ENCODE measurements around the gene AKT1S1. TPM values are rescaled to one million over a fixed set of nuclear protein-coding genes. Genes with fewer than 3 reads are reported as not detected.

The AKT1S1 gene
- total RNA-seq, 1 experiment from 2014 or later = 46.2 TPM

DNA sequence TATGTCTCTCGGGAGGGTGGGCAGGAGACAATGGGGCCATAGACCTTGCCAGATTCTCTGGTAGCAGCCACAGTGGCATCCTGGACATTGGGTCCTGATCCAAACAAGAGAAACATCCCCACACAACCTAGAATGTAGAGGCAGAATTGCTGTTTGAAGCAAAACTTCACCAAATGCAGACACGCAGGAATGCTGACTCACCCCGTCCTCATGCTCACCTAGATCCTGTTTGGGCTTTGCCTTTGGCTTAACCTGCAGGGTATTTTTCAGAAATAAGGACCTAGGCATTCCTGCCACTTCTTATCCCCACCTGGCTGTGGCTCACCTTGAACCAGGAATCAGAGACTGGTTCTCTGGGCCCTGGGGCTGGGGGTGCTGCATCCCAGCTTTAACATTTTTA lies 7.6 kb upstream of the AKT1S1 start:
- DNase-seq (ENCODE audit: low read depth) = no peak

DNA sequence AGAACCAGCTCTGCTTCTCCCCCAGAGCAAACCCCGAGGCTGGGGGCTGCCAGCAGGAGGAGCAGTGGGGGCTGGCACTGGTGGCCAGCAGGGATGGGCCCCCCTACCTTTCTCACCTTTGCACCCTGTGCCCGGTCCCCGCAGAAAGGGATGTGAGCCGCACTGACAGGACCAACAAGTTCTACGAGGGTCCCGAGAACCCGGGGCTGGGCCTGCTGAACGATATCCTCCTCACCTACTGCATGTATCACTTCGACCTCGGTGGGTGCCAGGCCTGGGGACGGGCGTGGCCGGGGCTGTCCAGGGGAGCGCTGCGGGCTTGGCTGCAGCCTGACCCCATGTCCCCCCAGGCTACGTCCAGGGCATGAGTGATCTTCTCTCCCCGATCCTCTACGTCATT lies 7.0 kb upstream of the AKT1S1 start:
- DNase-seq (ENCODE audit: low read depth) = no peak

DNA sequence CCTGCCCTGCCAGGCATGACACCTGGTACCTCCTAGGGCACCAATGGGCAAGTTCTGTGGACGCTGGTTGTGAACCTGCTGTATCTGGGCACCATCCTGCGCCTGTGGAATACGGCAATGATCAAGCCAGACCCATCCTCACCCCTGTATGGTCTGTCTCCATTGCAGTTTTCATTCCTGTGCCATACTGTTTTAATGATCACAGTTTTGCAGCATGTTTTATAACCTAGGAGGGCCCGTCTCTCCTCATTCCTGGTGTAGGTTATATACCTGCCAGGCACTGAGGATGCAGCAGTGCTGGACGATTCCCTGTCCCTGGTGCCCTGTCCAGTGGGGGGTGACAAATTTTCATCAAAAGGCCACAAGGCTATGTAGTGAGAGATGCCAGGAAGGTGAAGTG lies 5.9 kb upstream of the AKT1S1 start:
- DNase-seq (ENCODE audit: low read depth) = no peak

DNA sequence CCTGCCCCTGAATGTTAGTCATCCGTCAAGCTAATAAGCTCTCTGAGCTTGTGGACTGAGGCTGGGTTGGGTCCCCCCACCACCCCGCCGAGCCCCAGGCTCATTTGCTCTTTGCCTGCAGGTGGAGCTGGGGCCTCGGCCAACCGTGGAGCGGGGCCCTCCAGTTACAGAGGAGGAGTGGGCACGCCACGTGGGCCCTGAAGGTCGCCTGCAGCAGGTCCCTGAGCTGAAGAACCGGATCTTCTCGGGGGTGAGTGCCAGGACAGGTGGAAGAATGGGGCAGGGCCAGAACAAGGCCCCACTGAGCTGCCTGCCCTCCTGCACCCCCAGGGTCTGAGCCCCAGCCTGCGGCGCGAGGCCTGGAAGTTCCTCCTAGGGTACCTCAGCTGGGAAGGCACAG lies 5.5 kb upstream of the AKT1S1 start:
- no peak for DNase-seq (ENCODE audit: low read depth)

GRCh38 chr19:49881672-49882394 lies 4.7 kb upstream of the AKT1S1 start:
- no peak for DNase-seq (ENCODE audit: low read depth)

GRCh38 chr19:49881186-49881585 lies 4.0 kb upstream of the AKT1S1 start:
- DNase-seq (ENCODE audit: low read depth) = no peak

DNA sequence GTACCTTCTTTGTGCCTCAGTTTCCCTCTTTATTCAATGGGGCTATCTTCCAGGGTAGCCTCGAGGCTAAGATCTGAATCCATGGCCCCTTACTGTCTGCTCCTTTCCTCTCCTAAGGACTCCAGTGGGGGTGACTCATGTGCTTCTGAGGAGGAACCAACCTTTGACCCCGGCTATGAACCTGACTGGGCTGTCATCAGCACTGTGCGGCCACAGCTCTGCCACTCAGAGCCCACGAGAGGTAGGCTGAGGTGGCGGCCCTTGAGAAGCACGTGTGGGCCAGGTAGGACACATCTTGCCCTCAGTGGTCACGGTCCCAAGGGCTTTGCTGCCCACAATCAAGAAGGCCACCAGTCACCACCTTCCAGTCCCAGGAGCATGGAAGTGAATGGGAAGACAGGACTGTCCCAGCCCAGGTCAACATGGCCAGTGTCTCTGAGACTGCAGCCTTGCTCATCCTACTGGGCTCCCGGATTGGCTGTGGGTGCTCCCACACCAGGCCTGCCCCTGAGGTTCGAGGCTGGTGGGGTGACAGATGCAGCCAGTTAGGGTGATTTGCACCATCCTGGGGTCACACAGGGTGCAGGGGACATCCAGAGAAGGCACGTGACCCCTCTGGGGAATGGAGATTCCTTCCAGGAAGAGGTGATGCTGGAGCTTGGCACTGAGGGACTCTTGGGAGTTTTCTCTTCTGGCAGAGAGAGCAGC lies 3.2 kb upstream of the AKT1S1 start:
- no peak for DNase-seq (ENCODE audit: low read depth)

GRCh38 chr19:49879243-49879963 lies 2.2 kb upstream of the AKT1S1 start:
- DNase-seq (ENCODE audit: low read depth) = no peak

- no peak for DNase-seq (ENCODE audit: low read depth)
These were observed 1.6 kb upstream of the AKT1S1 start for GRCh38 chr19:49878744-49879070.

DNA sequence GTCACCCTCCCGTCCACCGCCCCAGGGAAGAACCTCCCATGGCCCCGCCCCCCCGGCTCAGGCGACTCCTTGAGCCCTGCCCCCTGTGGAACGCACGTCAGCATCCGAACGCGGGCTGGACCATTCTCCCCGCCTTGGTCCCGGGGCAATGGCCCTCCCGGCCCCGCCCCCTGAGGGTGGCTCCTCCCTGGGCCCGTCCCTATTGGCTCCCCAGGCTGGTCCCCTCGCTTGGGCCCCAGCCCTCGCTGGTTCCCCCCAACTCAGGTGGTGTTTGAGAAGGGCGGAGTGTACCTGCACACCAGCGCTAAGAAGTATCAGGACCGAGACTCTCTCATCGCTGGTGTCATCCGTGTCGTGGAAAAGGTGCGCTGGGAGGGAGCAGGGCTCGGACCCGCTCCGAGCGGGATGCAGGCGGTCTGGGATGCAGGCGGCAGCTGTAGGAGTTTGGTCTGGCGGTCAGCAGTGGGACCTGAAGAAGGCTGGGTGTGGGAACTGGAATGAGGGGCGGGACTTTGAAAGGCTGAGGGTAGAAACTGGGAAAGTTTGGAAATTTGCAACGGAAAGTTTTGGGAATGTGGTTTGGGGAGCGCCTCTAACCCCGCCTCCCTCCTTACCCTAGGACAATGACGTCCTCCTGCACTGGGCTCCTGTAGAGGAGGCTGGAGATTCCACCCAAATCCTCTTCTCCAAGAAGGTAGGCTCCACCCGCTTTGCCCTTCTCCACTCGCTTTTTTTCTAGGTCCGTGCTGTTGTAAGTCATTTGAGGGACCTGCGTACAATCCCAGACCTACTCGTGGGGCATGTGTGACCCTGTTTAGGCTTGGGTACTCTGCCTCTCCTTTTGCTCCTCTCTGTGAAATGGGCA lies 956 bp upstream of the AKT1S1 start:
- peak; percentile 92 for DNase-seq (ENCODE audit: low read depth)

- peak; percentile 97 for DNase-seq (ENCODE audit: low read depth)
These were observed 634 bp downstream of the AKT1S1 start for GRCh38 chr19:49876422-49877019.

- DNase-seq (ENCODE audit: low read depth) = peak; percentile 45
These were observed 1.2 kb downstream of the AKT1S1 start for GRCh38 chr19:49875857-49876421.

DNA sequence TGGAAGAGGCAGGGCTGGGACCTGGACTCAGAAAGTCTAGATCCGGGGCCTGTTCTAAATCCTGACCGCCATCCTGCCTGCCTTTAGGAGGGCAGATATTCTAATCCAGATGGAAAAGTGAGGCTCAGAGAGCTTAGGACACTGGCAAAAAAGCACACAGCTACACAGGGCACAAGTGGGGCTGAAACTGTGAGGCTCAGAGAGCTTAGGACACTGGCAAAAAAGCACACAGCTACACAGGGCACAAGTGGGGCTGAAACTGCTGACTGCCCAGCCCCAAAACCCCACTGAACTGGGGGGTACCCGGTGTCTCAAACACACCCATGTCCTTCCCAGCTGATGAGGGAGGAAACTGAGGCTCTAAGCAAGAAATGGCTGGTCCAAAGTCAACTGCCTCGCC lies 2.0 kb downstream of the AKT1S1 start:
- no peak for DNase-seq (ENCODE audit: low read depth)

- no peak for DNase-seq (ENCODE audit: low read depth)
These were observed 2.5 kb downstream of the AKT1S1 start for GRCh38 chr19:49874503-49875157.

GRCh38 chr19:49873834-49874233 lies 3.3 kb downstream of the AKT1S1 start:
- DNase-seq (ENCODE audit: low read depth) = no peak

DNA sequence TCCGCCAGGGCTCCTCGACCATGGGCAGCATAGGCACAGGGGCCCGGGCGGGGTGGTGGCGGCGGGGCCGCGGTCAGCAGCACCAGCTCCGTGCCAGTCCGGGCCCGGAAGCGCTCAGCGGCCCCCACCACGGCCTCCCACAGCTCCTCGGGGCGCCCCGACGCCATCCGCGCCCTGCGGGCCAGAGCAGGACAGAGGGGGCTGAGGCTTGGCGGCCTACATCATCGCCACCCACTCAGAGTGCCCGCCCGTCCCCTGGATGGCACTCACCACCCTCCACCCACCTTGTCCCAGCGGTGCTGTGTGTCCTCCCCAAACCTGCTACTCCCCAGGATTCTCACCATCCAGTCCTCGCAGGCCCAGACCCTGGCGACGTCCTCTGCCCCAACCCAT lies 4.0 kb downstream of the AKT1S1 start:
- DNase-seq (ENCODE audit: low read depth) = no peak

GRCh38 chr19:49872245-49873128 lies 4.7 kb downstream of the AKT1S1 start:
- no peak for DNase-seq (ENCODE audit: low read depth)

DNA sequence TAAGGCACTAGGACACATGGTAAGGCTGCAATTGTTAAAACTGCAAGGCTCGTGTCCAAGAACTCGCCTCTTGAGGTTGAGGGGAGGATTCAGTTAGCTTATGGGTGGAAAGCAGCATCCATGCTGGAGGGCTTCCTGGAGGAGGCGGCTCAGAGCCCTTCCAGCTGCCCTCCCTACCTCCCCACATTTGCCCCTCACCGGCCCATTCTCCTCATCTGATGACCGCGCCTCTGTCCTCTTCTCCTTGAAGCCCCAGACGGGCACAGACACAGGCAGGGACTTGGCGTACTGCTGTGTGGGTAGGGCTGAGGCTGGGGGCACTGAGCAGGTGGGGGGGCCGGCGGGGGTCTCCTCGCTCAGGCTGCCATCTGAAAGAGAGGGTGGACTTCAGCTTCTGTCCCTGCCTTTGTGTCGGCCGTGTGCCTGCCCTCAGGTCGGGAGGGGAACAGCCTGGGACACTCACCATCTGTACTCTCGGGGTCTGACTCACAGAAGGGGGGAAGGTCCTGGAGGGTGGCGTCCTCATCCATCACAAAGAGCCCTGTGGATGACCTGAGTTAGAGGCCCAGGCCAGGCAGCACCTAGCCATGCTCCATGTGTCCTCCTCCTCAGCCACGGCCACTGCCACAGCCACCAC lies 5.7 kb downstream of the AKT1S1 start:
- no peak for DNase-seq (ENCODE audit: low read depth)
